BJ (cell line): ENCODE measurements around the gene ZNF607. TPM values are rescaled to one million over a fixed set of nuclear protein-coding genes. Genes with fewer than 3 reads are reported as not detected.

Experiments used
- CTCF ChIA-PET: fragments of 350-600 bp; formaldehyde crosslinking; extraction: SDS; loops from one replicate; lab custom pipeline; 2021; ENCODE audit warnings: antibody characterized with exemption, inconsistent platforms; lab: Yijun Ruan, JAX
- POLR2A ChIA-PET: fragments of 300-600 bp; sonication (Branson Sonifier 250); formaldehyde crosslinking; extraction: SDS; loops from one replicate; lab custom pipeline; 2021; ENCODE audit warnings: antibody characterized with exemption; lab: Charles Lee
- DNase-seq: peaks from one replicate; pipeline ENCODE4 v3.0.0-alpha.2; 2011; ENCODE audit warnings: low read depth
- H3K27me3 ChIP-seq: 2 replicates; pipeline ENCODE4 v1.6.0; 2011; ENCODE audit warnings: low read length; ENCODE audit not compliant: control insufficient read depth, insufficient read depth
- H3K36me3 ChIP-seq: 2 replicates; pipeline ENCODE4 v1.5.1; 2011; ENCODE audit warnings: low read length; ENCODE audit not compliant: control insufficient read depth, insufficient read depth
- H3K4me3 ChIP-seq: 2 replicates; pipeline ENCODE4 v1.5.1; 2011; ENCODE audit warnings: low read depth, mild to moderate bottlenecking, control low read depth, low read length
- CTCF ChIP-seq: IDR thresholded peaks from 2 replicates; pipeline ENCODE4 v1.5.1; 2011; ENCODE audit warnings: low read depth, mild to moderate bottlenecking, control low read depth, inconsistent platforms, low read length, moderate library complexity; ENCODE audit not compliant: insufficient read depth
- polyA plus RNA-seq: library from polyadenylated mRNA; depleted of rRNA; stranded (reverse); fragments of >200 nt; gene quantifications from 2 replicates; pipeline ENCODE4 v1.2.3, GENCODE V29; 2011

Gene ZNF607
- polyA plus RNA-seq, 1 experiment: 1.7 TPM

- Histone ChIP-seq H3K4me3 (no peak overlapping the region), H3K27me3 (no peaks in the 10 kb centered on the region), H3K36me3 (peaks cover 2% of the 10 kb centered on the region; the same call in 1 of the 2 replicates)
- ChIA-PET POLR2A (no interaction called here), CTCF (no interaction called here)
- no peak for TF ChIP-seq CTCF
- no peak for DNase-seq
These were observed 21.3 kb downstream of the ZNF607 start for GRCh38 chr19:37698216-37698615.

- CTCF ChIA-PET: no interaction called here
These were observed 24.2 kb downstream of the ZNF607 start for GRCh38 chr19:37695144-37695899.

GRCh38 chr19:37692956-37693620, 26.5 kb downstream of the ZNF607 start:
- DNase-seq: no peak
- ChIA-PET POLR2A (no interaction called here), CTCF (no interaction called here)
- Histone ChIP-seq H3K27me3 (no peaks in the 10 kb centered on the region), H3K36me3 (peaks cover 2% of the 10 kb centered on the region; the same call in 1 of the 2 replicates), H3K4me3 (no peak overlapping the region)
- no peak for TF ChIP-seq CTCF

More at GRCh38 chr19:37695144-37695899, 24.2 kb downstream of the ZNF607 start:
- Histone ChIP-seq H3K27me3 (no peaks in the 10 kb centered on the region), H3K36me3 (peaks cover 2% of the 10 kb centered on the region; the same call in 1 of the 2 replicates), H3K4me3 (no peak overlapping the region)
- POLR2A ChIA-PET: no interaction called here
- DNase-seq: no peak
- no peak for TF ChIP-seq CTCF

GRCh38 chr19:37691881-37692504, 27.6 kb downstream of the ZNF607 start:
- ChIA-PET POLR2A (no interaction called here), CTCF (no interaction called here)
- TF ChIP-seq CTCF: no peak
- peak; percentile 33 for DNase-seq
- H3K27me3 ChIP-seq: no peaks in the 10 kb centered on the region
- H3K4me3 ChIP-seq: peak overlapping the region; percentile 56
- H3K36me3 ChIP-seq: peaks cover 2% of the 10 kb centered on the region; the same call in 1 of the 2 replicates

- Histone ChIP-seq H3K4me3 (no peak overlapping the region), H3K27me3 (no peaks in the 10 kb centered on the region), H3K36me3 (no peaks in the 10 kb centered on the region)
- DNase-seq: no peak
- no peak for TF ChIP-seq CTCF
- POLR2A ChIA-PET: no interaction called here
- CTCF ChIA-PET: no interaction called here
These were observed 36.0 kb downstream of the ZNF607 start for GRCh38 chr19:37683520-37683919.
